GM12864 (cell line): ENCODE measurements around the gene BRF1.

Experiments used
- DNase-seq: peaks from one replicate; pipeline ENCODE4 v3.0.0-alpha.2; 2011; ENCODE audit warnings: low read depth
- H3K4me3 ChIP-seq: 2 replicates; pipeline ENCODE4 v1.5.1; 2011; ENCODE audit warnings: mild to moderate bottlenecking, low read depth, low read length, control low read depth
- TF ChIP-seq, protein P1 (sequence below): IDR thresholded peaks from 2 replicates; pipeline ENCODE4 v1.5.1; 2011; ENCODE audit warnings: low read depth, mild to moderate bottlenecking, moderate library complexity, low read length, control low read depth, inconsistent platforms; ENCODE audit errors: missing control alignments

The BRF1 gene

DNA sequence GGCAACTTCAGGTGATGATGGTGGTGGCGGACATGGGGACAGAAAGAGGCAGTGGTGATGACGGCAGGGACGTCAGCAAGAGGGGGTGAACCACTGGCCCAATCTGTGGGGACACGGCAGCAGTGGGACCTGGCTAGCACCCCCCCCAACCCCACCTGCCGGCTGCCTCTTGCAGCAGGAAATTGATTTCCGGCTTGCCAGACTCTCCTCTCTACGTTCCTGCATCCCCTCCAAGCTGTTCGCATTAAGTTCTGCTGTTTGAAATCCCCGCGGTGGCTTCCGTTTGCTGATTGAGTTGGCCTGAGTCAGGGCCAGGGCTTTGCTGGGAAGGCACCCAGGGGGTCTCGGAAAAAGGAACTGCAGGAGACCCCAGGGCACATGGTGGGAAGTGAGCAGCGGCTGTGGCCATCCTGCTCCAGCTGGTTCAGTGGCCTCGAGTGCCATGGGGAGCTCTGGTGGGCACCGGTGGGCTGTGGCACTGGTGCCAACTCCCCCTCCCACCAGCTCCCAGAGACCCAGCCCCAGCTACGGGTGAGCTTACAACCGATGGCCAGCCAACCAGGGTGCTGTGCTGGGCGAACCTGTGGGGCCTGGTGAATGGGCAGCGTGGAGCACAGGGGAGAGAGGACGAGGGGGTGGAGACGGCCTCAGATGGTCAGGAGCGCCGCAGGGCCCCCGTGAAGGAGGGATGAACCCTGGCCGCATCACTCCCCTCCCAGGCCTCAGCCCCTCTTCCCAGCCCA lies 105.1 kb downstream of the BRF1 start:
- DNase-seq, result no peak
- TF ChIP-seq, protein P1, sequence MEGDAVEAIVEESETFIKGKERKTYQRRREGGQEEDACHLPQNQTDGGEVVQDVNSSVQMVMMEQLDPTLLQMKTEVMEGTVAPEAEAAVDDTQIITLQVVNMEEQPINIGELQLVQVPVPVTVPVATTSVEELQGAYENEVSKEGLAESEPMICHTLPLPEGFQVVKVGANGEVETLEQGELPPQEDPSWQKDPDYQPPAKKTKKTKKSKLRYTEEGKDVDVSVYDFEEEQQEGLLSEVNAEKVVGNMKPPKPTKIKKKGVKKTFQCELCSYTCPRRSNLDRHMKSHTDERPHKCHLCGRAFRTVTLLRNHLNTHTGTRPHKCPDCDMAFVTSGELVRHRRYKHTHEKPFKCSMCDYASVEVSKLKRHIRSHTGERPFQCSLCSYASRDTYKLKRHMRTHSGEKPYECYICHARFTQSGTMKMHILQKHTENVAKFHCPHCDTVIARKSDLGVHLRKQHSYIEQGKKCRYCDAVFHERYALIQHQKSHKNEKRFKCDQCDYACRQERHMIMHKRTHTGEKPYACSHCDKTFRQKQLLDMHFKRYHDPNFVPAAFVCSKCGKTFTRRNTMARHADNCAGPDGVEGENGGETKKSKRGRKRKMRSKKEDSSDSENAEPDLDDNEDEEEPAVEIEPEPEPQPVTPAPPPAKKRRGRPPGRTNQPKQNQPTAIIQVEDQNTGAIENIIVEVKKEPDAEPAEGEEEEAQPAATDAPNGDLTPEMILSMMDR, result no peak
- no peak overlapping the region for H3K4me3 ChIP-seq

- H3K4me3 ChIP-seq, result no peak overlapping the region
- TF ChIP-seq, protein P1, result no peak
- DNase-seq, result no peak
Observed at GRCh38 chr14:105195051-105195450, 105.8 kb downstream of the BRF1 start.

GRCh38 chr14:105193916-105194782 lies 106.7 kb downstream of the BRF1 start:
- no peak for DNase-seq
- TF ChIP-seq, protein P1, result no peak

DNA sequence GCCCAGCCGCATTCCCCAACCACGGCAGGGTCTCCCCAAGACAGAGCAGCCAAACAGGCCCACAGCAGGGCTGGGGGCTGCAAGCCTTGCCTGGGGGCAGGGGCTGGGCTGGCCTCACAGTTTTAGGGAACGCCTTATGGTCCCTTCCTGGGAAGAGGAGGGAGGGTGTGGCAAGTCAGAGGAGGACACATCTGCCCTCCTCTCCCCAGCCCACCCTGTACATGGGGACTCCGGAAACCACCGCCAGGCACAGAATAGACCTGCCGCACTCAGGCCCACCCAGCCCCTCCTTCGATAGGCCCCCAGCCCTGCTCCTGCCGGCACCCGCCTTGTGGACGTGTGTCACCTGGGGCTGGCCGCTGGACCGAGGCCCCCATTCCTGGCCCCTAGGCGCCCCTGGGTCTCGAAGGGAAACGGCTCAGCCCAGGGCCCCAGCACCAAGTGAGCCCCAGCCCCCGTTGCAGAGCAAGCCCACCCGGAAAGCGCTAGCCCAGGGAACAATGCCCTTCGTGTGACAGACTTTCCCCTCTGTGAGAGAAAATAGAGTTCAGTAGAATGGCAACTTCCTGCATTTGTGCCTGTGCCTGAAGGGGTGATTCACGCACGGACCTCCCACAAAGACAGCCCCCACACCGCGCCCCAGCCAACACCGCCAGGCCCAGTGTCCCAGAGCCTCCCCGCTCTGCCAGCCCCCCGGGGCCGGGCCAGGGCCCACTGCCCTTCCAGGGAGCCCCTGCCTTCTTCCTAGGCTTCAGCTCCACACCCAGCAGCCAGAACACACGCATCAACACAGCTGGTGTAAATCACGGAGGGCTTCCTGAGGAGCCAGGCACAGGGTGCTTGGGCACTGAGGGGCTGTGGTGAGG lies 107.7 kb downstream of the BRF1 start:
- TF ChIP-seq, protein P1, result no peak
- no peak for DNase-seq
- no peak overlapping the region for H3K4me3 ChIP-seq

More at GRCh38 chr14:105193916-105194782, 106.7 kb downstream of the BRF1 start:
- H3K4me3 ChIP-seq, result no peak overlapping the region

- DNase-seq, result no peak
- TF ChIP-seq, protein P1, result peak; percentile 12
- H3K4me3 ChIP-seq, result no peak overlapping the region
Observed at GRCh38 chr14:105187935-105188524, 112.8 kb downstream of the BRF1 start.

GRCh38 chr14:105187116-105187515 lies 113.7 kb downstream of the BRF1 start:
- no peak for DNase-seq
- H3K4me3 ChIP-seq, result no peak overlapping the region
- TF ChIP-seq, protein P1, result no peak
